ENCODE results near the gene SNRPD1.
"Not testable (repeated sequence)": the region's sequence is repeated elsewhere in the genome, so short reads cannot be mapped to it uniquely, and the experiment has no call there.

Gene SNRPD1

GRCh38 chr18:21604671-21605070, 7.4 kb upstream of the SNRPD1 start:
- Histone ChIP-seq H4K8ac (ENCODE audit: low read depth, low read length) (no peak overlapping the region), H3K14ac (ENCODE audit: low read length) (no peak overlapping the region), H3K27me3 (ENCODE audit: control insufficient read depth in 3 of 3, insufficient read depth in 3 of 3, low read depth in 1 of 3, low read length in 3 of 3) (no peaks in the 10 kb centered on the region), H3K27ac (replicated peaks; ENCODE audit: low read length) (no peak overlapping the region), H3K4me3 (ENCODE audit: low read length in 2 of 2) (no peak overlapping the region), H2BK5ac (ENCODE audit: low read length) (no peak overlapping the region), H2BK15ac (ENCODE audit: low read length) (no peak overlapping the region), H3K23ac (ENCODE audit: low read depth, low read length, poor library complexity) (no peak overlapping the region), H2BK12ac (ENCODE audit: low read length) (no peak overlapping the region), H2BK120ac (ENCODE audit: low read depth, low read length) (no peak overlapping the region), H3K79me1 (ENCODE audit: low read depth, low read length) (no peaks in the 10 kb centered on the region), H3K9me3 (replicated peaks in 1 of 2; ENCODE audit: control insufficient read depth in 2 of 2, insufficient read depth in 1 of 2, low read depth in 1 of 2, low read length in 2 of 2) (no peaks in the 10 kb centered on the region), H3K4ac (ENCODE audit: low read length) (no peak overlapping the region), H2AK5ac (ENCODE audit: low read depth, low read length) (no peak overlapping the region), H3K9ac (ENCODE audit: low read depth, low read length, poor library complexity) (no peak overlapping the region), H3K4me2 (ENCODE audit: insufficient read depth, low read length, poor library complexity, severe bottlenecking) (no peak overlapping the region), H3K18ac (ENCODE audit: low read length) (no peak overlapping the region), H4K91ac (ENCODE audit: low read depth, low read length, poor library complexity) (no peak overlapping the region), H3K36me3 (replicated peaks in 1 of 2; ENCODE audit: control insufficient read depth in 2 of 2, insufficient read depth in 2 of 2, low read length in 2 of 2) (no peaks in the 10 kb centered on the region), H2AFZ (ENCODE audit: low read length) (peak overlapping the region; percentile 74), H3K4me1 (ENCODE audit: control insufficient read depth in 2 of 2, insufficient read depth in 1 of 2, low read depth in 1 of 2, low read length in 2 of 2) (peaks cover 0 to 2% of the 10 kb centered on the region in 2 donors)
- no peak for DNase-seq (ENCODE audit: low spot score)
- no CpG with 5 or more reads among the region's 2 CpGs for WGBS, 2 donors (ENCODE audit: extremely low coverage in 2 of 2, insufficient read length in 2 of 2, insufficient replicate concordance in 1 of 2)

GRCh38 chr18:21605213-21605612, 6.9 kb upstream of the SNRPD1 start:
- Histone ChIP-seq H4K91ac (ENCODE audit: low read depth, low read length, poor library complexity) (no peak overlapping the region), H2AFZ (ENCODE audit: low read length) (peak overlapping the region; percentile 74), H3K9me3 (replicated peaks in 1 of 2; ENCODE audit: control insufficient read depth in 2 of 2, insufficient read depth in 1 of 2, low read depth in 1 of 2, low read length in 2 of 2) (no peaks in the 10 kb centered on the region), H3K9ac (ENCODE audit: low read depth, low read length, poor library complexity) (no peak overlapping the region), H2BK15ac (ENCODE audit: low read length) (no peak overlapping the region), H3K18ac (ENCODE audit: low read length) (no peak overlapping the region), H2AK5ac (ENCODE audit: low read depth, low read length) (no peak overlapping the region), H2BK5ac (ENCODE audit: low read length) (no peak overlapping the region), H2BK120ac (ENCODE audit: low read depth, low read length) (no peak overlapping the region), H3K4ac (ENCODE audit: low read length) (no peak overlapping the region), H3K4me2 (ENCODE audit: insufficient read depth, low read length, poor library complexity, severe bottlenecking) (no peak overlapping the region), H3K23ac (ENCODE audit: low read depth, low read length, poor library complexity) (no peak overlapping the region), H4K8ac (ENCODE audit: low read depth, low read length) (no peak overlapping the region), H3K36me3 (replicated peaks in 1 of 2; ENCODE audit: control insufficient read depth in 2 of 2, insufficient read depth in 2 of 2, low read length in 2 of 2) (no peaks in the 10 kb centered on the region), H3K79me1 (ENCODE audit: low read depth, low read length) (no peaks in the 10 kb centered on the region), H3K4me3 (ENCODE audit: low read length in 2 of 2) (no peak overlapping the region), H3K27ac (replicated peaks; ENCODE audit: low read length) (no peak overlapping the region), H3K14ac (ENCODE audit: low read length) (no peak overlapping the region), H3K4me1 (ENCODE audit: control insufficient read depth in 2 of 2, insufficient read depth in 1 of 2, low read depth in 1 of 2, low read length in 2 of 2) (peaks cover 0 to 2% of the 10 kb centered on the region in 2 donors), H3K27me3 (ENCODE audit: control insufficient read depth in 3 of 3, insufficient read depth in 3 of 3, low read depth in 1 of 3, low read length in 3 of 3) (no peaks in the 10 kb centered on the region), H2BK12ac (ENCODE audit: low read length) (no peak overlapping the region)
- no peak for DNase-seq (ENCODE audit: low spot score)

GRCh38 chr18:21611401-21612124, 551 bp upstream of the SNRPD1 start:
- not testable (repeated sequence) for H3K27ac ChIP-seq (replicated peaks; ENCODE audit: low read length); H3K9ac ChIP-seq (ENCODE audit: low read depth, low read length, poor library complexity); H3K79me1 ChIP-seq (ENCODE audit: low read depth, low read length); H3K4ac ChIP-seq (ENCODE audit: low read length); H3K23ac ChIP-seq (ENCODE audit: low read depth, low read length, poor library complexity); DNase-seq (ENCODE audit: low spot score); H2BK5ac ChIP-seq (ENCODE audit: low read length); H3K14ac ChIP-seq (ENCODE audit: low read length); H3K4me1 ChIP-seq (ENCODE audit: control insufficient read depth in 2 of 2, insufficient read depth in 1 of 2, low read depth in 1 of 2, low read length in 2 of 2); H2BK15ac ChIP-seq (ENCODE audit: low read length); H2BK12ac ChIP-seq (ENCODE audit: low read length); H4K8ac ChIP-seq (ENCODE audit: low read depth, low read length); H2AK5ac ChIP-seq (ENCODE audit: low read depth, low read length); H2BK120ac ChIP-seq (ENCODE audit: low read depth, low read length); H3K18ac ChIP-seq (ENCODE audit: low read length); H4K91ac ChIP-seq (ENCODE audit: low read depth, low read length, poor library complexity); H3K27me3 ChIP-seq (ENCODE audit: control insufficient read depth in 3 of 3, insufficient read depth in 3 of 3, low read depth in 1 of 3, low read length in 3 of 3); H3K4me2 ChIP-seq (ENCODE audit: insufficient read depth, low read length, poor library complexity, severe bottlenecking)
- no CpG with 5 or more reads among the region's 30 CpGs for WGBS, 2 donors (ENCODE audit: extremely low coverage in 2 of 2, insufficient read length in 2 of 2, insufficient replicate concordance in 1 of 2)
- Histone ChIP-seq H3K9me3 (replicated peaks in 1 of 2; ENCODE audit: control insufficient read depth in 2 of 2, insufficient read depth in 1 of 2, low read depth in 1 of 2, low read length in 2 of 2) (peaks cover 0 to 18% of the 10 kb centered on the region in 2 donors), H3K4me3 (ENCODE audit: low read length in 2 of 2) (peak overlapping the region in 1 of 2 donors; percentile 91), H2AFZ (ENCODE audit: low read length) (peak overlapping the region; percentile 89), H3K36me3 (replicated peaks in 1 of 2; ENCODE audit: control insufficient read depth in 2 of 2, insufficient read depth in 2 of 2, low read length in 2 of 2) (peaks cover 3 to 34% of the 10 kb centered on the region in 2 donors)

- H2BK120ac ChIP-seq (ENCODE audit: low read depth, low read length); H3K9ac ChIP-seq (ENCODE audit: low read depth, low read length, poor library complexity); H2BK15ac ChIP-seq (ENCODE audit: low read length); H3K14ac ChIP-seq (ENCODE audit: low read length); H2AFZ ChIP-seq (ENCODE audit: low read length); H2AK5ac ChIP-seq (ENCODE audit: low read depth, low read length); H3K79me1 ChIP-seq (ENCODE audit: low read depth, low read length); H2BK5ac ChIP-seq (ENCODE audit: low read length); H3K27me3 ChIP-seq (ENCODE audit: control insufficient read depth in 3 of 3, insufficient read depth in 3 of 3, low read depth in 1 of 3, low read length in 3 of 3); H3K4ac ChIP-seq (ENCODE audit: low read length); H3K4me2 ChIP-seq (ENCODE audit: insufficient read depth, low read length, poor library complexity, severe bottlenecking); H3K4me1 ChIP-seq (ENCODE audit: control insufficient read depth in 2 of 2, insufficient read depth in 1 of 2, low read depth in 1 of 2, low read length in 2 of 2); H3K18ac ChIP-seq (ENCODE audit: low read length); H3K4me3 ChIP-seq (ENCODE audit: low read length in 2 of 2); H3K27ac ChIP-seq (replicated peaks; ENCODE audit: low read length); H3K23ac ChIP-seq (ENCODE audit: low read depth, low read length, poor library complexity); H2BK12ac ChIP-seq (ENCODE audit: low read length); H4K91ac ChIP-seq (ENCODE audit: low read depth, low read length, poor library complexity); H4K8ac ChIP-seq (ENCODE audit: low read depth, low read length); DNase-seq (ENCODE audit: low spot score): not testable (repeated sequence)
- Histone ChIP-seq H3K36me3 (replicated peaks in 1 of 2; ENCODE audit: control insufficient read depth in 2 of 2, insufficient read depth in 2 of 2, low read length in 2 of 2) (peaks cover 14 to 96% of the 10 kb centered on the region in 2 donors), H3K9me3 (replicated peaks in 1 of 2; ENCODE audit: control insufficient read depth in 2 of 2, insufficient read depth in 1 of 2, low read depth in 1 of 2, low read length in 2 of 2) (peaks cover 0 to 15% of the 10 kb centered on the region in 2 donors)
- no CpG with 5 or more reads among the region's 9 CpGs for WGBS, 2 donors (ENCODE audit: extremely low coverage in 2 of 2, insufficient read length in 2 of 2, insufficient replicate concordance in 1 of 2)
These were observed 9.5 kb downstream of the SNRPD1 start for GRCh38 chr18:21621640-21622039.
